Measurements from ENCODE around the gene IQCE.

GRCh38 chr7:2573761-2574160, 15.0 kb downstream of the IQCE start:
- TF ChIP-seq, protein P1, sequence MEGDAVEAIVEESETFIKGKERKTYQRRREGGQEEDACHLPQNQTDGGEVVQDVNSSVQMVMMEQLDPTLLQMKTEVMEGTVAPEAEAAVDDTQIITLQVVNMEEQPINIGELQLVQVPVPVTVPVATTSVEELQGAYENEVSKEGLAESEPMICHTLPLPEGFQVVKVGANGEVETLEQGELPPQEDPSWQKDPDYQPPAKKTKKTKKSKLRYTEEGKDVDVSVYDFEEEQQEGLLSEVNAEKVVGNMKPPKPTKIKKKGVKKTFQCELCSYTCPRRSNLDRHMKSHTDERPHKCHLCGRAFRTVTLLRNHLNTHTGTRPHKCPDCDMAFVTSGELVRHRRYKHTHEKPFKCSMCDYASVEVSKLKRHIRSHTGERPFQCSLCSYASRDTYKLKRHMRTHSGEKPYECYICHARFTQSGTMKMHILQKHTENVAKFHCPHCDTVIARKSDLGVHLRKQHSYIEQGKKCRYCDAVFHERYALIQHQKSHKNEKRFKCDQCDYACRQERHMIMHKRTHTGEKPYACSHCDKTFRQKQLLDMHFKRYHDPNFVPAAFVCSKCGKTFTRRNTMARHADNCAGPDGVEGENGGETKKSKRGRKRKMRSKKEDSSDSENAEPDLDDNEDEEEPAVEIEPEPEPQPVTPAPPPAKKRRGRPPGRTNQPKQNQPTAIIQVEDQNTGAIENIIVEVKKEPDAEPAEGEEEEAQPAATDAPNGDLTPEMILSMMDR (conservative IDR thresholded peaks at IDR 0.05): no peak
- TF ChIP-seq EZH2 (IDR thresholded peaks at IDR 0.05; ENCODE audit: low read depth): no peak

Data from PC-9 (cell line).